Measurements from ENCODE around the gene AIFM3.
A peak's percentile ranks its signal among the peaks of the same experiment; 100 is the strongest.

Gene AIFM3

DNA sequence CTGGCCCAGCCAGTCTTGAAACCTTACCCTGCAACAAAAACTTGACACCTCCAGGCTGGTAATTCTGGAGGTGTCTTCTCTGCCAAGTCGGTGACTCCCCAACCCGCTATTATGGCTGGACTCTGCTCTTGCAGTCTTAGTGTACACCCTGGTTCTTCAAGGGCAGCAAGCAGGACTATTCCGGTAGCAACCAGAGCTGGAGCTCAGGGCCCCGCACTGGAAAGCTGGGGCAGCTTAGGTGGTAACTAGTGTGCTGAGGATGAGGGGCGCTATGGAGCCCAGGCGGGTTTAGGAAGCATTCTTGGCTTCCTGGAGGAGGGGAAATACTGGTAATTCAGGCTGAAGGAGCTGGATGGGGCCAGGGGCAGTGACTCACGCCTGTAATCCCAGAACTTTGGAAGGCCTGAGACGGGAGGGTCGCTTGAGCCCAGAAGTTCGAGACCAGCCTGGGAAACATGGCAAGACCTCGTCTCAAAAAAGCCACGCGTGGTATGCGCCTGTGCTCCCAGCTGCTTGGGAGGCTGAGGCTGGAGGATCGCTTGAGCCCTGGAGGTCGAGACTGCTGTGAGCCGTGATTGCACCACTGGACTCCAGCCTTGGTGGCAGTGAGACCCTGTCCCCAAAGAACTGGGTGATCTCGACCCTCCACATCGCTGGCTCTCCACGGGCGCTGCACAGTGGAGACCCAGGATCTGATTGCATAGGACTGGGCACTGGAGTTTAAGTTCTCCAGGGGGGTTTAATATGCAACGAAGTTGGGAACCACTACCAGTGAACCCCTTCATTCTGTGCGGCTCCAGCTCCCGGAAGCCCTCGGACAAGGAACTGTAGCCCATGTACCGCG lies 10.6 kb upstream of the AIFM3 start:
- H3K27me3 Mint-ChIP-seq, result peaks cover 31% of the 10 kb centered on the region
- no peak for DNase-seq (ENCODE audit: low spot score in 2 of 2)
- H3K4me3 Mint-ChIP-seq, result peak overlapping the region; percentile 56
- no peak overlapping the region for H3K27ac Mint-ChIP-seq (ENCODE audit: low read depth)
- H3K9me3 Mint-ChIP-seq, result no peaks in the 10 kb centered on the region
- no peak for ATAC-seq (replicated peaks; ENCODE audit: extremely low read depth, poor library complexity, severe bottlenecking)
- H3K36me3 Mint-ChIP-seq (ENCODE audit: insufficient read depth), result peaks cover 21% of the 10 kb centered on the region
- no peaks in the 10 kb centered on the region for H3K4me1 Mint-ChIP-seq

DNA sequence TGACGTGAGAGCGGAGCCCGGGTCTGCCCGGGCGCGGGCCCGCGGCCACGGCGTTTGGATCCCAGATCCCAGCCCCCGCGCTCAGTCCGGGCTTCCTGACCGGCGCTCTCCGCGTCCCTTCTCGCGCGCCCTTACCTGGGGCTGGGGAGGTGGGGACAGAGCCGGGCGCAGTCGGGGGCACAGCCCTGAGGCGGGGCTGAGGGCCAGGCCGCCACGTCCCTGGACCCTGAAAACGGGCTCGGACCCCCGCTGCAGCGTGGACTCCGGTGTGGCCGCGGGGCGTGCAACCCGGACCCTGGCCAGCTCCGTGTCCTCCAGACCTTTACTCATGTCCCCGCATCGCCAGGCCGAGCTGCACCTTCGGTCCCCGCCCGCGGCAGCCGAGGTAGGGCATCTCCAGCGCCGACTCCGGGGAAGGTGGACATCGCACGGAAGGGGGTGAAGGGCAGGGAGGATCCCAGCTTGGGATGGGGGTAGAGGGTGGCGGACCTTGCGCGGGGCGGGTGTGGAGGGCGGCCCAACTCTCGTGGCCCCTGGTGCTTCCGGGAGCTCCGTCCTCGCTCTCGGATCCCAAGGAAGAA lies 9.9 kb upstream of the AIFM3 start:
- peaks cover 16% of the 10 kb centered on the region for H3K36me3 Mint-ChIP-seq (ENCODE audit: insufficient read depth)
- no peak for DNase-seq (ENCODE audit: low spot score in 2 of 2)
- no peaks in the 10 kb centered on the region for H3K9me3 Mint-ChIP-seq
- H3K27ac Mint-ChIP-seq (ENCODE audit: low read depth), result no peak overlapping the region
- no peak for ATAC-seq (replicated peaks; ENCODE audit: extremely low read depth, poor library complexity, severe bottlenecking)
- no peaks in the 10 kb centered on the region for H3K4me1 Mint-ChIP-seq
- peaks cover 31% of the 10 kb centered on the region for H3K27me3 Mint-ChIP-seq
- H3K4me3 Mint-ChIP-seq, result peak overlapping the region; percentile 56

DNA sequence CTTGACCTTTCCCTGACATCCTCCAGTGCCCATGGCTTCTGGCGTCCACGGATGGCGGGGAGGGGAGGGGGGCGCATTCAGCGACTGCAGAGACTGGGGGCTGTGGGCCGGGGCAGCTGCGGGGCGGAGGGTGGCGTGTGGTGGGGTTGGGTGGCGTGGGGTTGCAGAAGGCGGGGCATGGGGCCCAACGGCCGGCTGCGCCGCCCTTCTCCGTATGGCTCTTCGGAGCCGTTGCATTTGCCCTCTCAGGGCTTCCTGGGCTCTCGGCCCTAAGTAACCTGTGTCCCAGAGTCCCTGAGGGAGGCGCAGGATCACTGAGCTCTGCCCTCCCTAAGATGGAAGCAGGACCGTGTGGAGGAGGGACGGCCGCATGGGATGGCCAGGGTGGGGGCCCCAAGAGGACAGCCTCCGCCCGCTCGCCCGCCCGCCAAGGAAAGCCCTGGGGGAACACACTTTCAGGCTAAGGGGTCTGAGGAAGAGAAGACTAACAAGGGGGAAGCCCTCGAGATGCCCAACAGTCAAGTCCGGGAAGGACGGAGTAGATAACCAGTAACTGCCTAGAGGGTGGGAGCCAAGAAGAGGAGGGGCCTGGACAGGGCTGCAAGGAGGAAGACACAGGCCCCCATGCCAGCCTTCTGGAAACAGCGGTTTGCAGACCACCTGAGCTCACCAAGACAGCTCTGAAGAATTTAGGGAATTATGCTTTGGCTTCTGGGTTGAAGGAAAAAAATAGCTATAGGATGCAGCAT lies 9.2 kb upstream of the AIFM3 start:
- H3K9me3 Mint-ChIP-seq, result no peaks in the 10 kb centered on the region
- ATAC-seq (replicated peaks; ENCODE audit: extremely low read depth, poor library complexity, severe bottlenecking) (peak; percentile 40), DNase-seq (ENCODE audit: low spot score in 2 of 2) (no peak)
- H3K4me1 Mint-ChIP-seq, result no peaks in the 10 kb centered on the region
- peaks cover 31% of the 10 kb centered on the region for H3K27me3 Mint-ChIP-seq
- H3K4me3 Mint-ChIP-seq, result peak overlapping the region; percentile 56
- H3K36me3 Mint-ChIP-seq (ENCODE audit: insufficient read depth), result peaks cover 10% of the 10 kb centered on the region
- no peak overlapping the region for H3K27ac Mint-ChIP-seq (ENCODE audit: low read depth)

DNA sequence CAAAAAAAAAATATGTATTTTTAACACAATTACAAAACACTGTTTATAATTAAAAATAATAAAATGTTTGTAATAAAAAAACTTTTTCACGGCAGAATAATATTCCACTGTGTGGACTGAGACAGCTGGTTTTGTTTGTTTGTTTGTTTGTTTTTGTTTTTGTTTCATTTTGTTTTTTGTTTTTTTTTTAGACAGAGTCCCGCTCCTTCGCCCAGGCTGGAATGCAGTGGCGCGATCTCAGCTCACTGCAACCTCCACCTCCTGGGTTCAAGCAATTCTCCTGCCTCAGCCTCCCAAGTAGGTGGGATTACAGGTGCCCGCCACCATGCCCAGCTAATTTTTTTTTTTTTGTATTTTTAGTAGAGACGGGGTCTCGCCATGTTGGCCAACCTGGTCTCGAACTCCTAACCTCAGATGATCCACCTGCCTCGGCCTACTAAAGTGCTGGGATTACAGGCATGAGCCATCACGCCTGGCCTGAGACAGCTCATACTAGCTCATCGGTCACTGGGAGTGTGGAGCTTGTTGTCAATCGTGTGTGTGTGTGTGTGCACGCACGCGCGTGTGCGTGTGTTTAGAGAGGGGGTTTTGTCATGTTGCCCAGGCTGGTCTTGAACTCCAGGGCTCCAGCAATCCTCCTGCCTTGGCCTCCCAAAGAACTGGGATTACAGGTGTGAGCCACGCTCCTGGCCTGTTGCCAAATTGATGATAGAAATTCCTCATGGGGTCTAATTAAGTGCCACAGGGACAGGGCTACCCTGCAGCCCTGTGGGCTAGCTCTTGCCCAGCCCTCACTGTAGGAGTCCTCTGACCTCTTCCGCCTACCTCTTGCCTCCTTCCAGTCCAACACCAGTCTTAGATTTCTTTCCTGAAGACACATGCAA lies 7.2 kb upstream of the AIFM3 start:
- ATAC-seq (replicated peaks; ENCODE audit: extremely low read depth, poor library complexity, severe bottlenecking), result no peak
- no peak for DNase-seq (ENCODE audit: low spot score in 2 of 2)
- Mint-ChIP-seq H3K4me3 (no peak overlapping the region), H3K4me1 (peaks cover 6% of the 10 kb centered on the region), H3K36me3 (ENCODE audit: insufficient read depth) (peaks cover 3% of the 10 kb centered on the region), H3K27me3 (peaks cover 51% of the 10 kb centered on the region), H3K9me3 (no peaks in the 10 kb centered on the region), H3K27ac (ENCODE audit: low read depth) (no peak overlapping the region)

DNA sequence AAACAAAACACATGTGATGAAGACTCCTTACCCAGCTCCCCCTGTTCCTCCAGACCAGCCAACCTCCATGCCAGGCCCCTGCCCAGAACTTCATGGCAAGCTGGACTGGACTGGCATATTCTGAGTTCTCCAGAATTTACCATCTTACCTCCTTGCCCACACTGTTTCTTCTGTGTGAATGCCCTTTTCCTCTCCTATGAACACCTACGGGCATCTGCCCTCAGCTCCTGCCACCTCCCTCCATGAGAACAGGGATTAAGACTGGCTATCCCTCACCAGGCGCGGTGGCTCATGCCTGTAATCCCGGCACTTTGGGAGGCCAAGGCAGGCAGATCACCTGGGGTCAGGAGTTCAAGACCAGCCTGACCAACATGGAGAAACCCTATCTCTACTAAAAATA lies 6.4 kb upstream of the AIFM3 start:
- ATAC-seq (replicated peaks; ENCODE audit: extremely low read depth, poor library complexity, severe bottlenecking) (no peak), DNase-seq (ENCODE audit: low spot score in 2 of 2) (no peak)
- peaks cover 52% of the 10 kb centered on the region for H3K27me3 Mint-ChIP-seq
- no peak overlapping the region for H3K27ac Mint-ChIP-seq (ENCODE audit: low read depth)
- H3K9me3 Mint-ChIP-seq, result no peaks in the 10 kb centered on the region
- peaks cover 3% of the 10 kb centered on the region for H3K36me3 Mint-ChIP-seq (ENCODE audit: insufficient read depth)
- peaks cover 6% of the 10 kb centered on the region for H3K4me1 Mint-ChIP-seq
- no peak overlapping the region for H3K4me3 Mint-ChIP-seq

DNA sequence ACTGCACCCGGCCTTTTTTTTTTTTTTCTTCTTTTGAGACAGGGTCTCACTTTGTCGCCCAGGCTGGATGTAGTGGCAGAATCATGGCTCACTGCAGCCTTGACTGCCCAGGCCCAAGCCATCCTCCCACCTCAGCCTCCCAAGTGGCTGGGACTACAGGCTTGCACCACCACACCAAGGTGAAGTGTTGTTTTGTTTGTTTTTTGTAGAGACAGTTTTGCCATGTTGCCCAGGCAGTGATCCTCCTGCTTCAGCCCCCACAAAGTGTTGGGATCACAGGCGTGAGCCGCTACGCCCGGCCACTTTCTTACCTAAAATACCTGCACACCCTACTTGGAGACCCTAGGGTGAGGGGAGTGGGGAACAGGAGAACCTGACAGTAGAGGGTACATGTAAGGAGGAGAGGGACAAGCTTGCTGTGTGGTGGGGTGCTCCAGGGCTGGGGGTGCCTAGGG lies 4.5 kb upstream of the AIFM3 start:
- DNase-seq (ENCODE audit: low spot score in 2 of 2) (no peak), ATAC-seq (replicated peaks; ENCODE audit: extremely low read depth, poor library complexity, severe bottlenecking) (no peak)
- no peak overlapping the region for H3K27ac Mint-ChIP-seq (ENCODE audit: low read depth)
- no peak overlapping the region for H3K4me3 Mint-ChIP-seq
- no peaks in the 10 kb centered on the region for H3K9me3 Mint-ChIP-seq
- H3K4me1 Mint-ChIP-seq, result peaks cover 6% of the 10 kb centered on the region
- peaks cover 2% of the 10 kb centered on the region for H3K36me3 Mint-ChIP-seq (ENCODE audit: insufficient read depth)
- H3K27me3 Mint-ChIP-seq, result peaks cover 43% of the 10 kb centered on the region

DNA sequence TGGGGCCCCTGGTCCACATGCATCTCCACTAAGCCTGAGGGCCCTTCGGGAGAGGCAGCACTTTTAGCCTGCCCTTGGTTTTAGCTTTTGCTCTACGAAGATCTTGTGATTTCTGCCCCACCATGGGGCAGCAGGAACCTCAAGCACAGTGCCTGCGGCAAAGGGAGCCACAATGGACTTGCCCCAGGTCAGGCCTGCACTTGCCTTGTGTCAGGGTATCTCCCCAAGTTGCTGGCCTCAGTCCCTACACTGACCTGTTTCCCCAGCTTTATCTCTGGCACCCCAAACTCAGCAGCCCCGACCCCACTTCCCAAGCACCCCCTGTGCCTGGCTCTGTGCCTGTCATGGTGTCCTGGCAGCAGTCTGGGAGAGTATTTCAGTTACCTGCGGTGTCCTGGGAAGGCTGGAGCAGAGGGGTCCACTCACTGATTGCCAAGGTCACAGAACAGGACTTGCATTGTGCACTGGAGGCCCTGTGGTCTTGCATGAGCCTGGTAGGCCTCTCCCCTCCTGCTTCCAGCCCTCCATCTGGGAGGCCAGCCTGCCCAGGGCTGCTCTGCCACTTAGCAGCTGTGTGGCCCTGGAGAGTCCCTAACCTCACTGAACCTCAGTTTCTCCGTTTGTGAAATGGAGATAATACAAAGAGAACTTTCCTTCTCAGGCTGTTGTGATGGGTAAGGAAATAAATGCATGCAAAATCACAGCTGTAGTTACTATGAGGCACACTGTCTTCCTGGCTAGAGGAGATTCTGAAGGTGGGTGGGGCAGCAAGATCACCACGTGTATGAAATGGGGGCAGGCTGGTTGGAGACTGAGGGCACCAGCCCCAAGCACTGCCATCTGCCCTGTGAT lies 3.6 kb upstream of the AIFM3 start:
- Mint-ChIP-seq H3K4me1 (peaks cover 6% of the 10 kb centered on the region), H3K9me3 (no peaks in the 10 kb centered on the region), H3K27me3 (peaks cover 34% of the 10 kb centered on the region), H3K36me3 (ENCODE audit: insufficient read depth) (peaks cover 1% of the 10 kb centered on the region), H3K27ac (ENCODE audit: low read depth) (no peak overlapping the region), H3K4me3 (peak overlapping the region; percentile 66)
- DNase-seq (ENCODE audit: low spot score in 2 of 2) (no peak), ATAC-seq (replicated peaks; ENCODE audit: extremely low read depth, poor library complexity, severe bottlenecking) (no peak)

DNA sequence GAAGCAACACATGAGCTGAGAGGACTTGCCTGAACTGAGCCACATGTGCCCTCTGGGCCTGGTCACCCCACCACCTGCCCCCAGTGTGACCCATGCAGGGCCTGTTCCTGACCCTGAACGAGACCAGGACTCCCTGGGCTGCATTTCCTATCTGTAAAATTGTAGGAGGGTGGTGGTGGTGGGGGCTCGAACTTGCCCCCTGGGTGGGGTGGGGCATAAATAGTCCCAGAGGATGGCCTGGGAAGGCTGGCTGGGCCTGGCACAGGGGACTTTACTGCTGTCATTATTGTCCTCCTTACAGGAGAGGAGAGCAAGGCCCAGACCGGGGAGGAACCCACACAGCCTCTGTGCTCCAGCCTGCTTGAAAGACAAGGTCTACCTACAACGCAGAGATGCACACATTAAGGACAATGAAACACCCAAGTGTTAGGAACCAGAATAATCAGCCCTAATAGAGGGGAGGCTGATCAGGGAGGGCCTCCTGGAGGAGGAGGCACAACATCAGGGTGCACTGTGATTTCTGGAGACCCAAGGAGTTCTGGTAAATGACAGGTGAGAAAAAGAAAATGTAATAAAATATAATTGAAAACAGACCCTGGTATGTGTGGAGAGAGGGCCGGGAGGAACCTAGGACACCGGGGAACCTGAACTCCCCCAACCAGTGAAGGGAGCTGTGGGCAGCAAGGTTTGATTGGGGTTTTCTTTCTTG lies 2.8 kb upstream of the AIFM3 start:
- ATAC-seq (replicated peaks; ENCODE audit: extremely low read depth, poor library complexity, severe bottlenecking) (no peak), DNase-seq (ENCODE audit: low spot score in 2 of 2) (no peak)
- peaks cover 32% of the 10 kb centered on the region for H3K27me3 Mint-ChIP-seq
- no peak overlapping the region for H3K27ac Mint-ChIP-seq (ENCODE audit: low read depth)
- H3K36me3 Mint-ChIP-seq (ENCODE audit: insufficient read depth), result peaks cover 1% of the 10 kb centered on the region
- peaks cover 6% of the 10 kb centered on the region for H3K4me1 Mint-ChIP-seq
- H3K4me3 Mint-ChIP-seq, result peak overlapping the region; percentile 66
- H3K9me3 Mint-ChIP-seq, result no peaks in the 10 kb centered on the region

DNA sequence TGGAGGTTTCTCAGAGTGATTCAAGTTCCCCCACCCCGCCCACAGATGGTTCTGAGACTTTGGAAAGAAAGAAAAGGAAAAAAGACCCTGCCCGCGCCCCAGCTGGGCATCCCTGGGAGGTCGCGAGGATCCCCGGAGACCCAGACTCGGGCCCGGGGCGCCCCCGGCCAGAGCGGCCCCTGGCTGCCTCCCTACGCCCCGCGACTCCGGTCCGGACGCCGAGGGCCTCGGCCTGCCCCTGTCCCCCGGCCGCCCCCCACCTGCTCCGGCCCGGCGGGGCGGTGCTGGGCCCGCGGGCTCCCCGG lies 2.3 kb upstream of the AIFM3 start:
- H3K27ac Mint-ChIP-seq (ENCODE audit: low read depth), result no peak overlapping the region
- peaks cover 6% of the 10 kb centered on the region for H3K4me1 Mint-ChIP-seq
- peaks cover 1% of the 10 kb centered on the region for H3K36me3 Mint-ChIP-seq (ENCODE audit: insufficient read depth)
- peaks cover 32% of the 10 kb centered on the region for H3K27me3 Mint-ChIP-seq
- DNase-seq (ENCODE audit: low spot score in 2 of 2) (no peak), ATAC-seq (replicated peaks; ENCODE audit: extremely low read depth, poor library complexity, severe bottlenecking) (no peak)
- no peaks in the 10 kb centered on the region for H3K9me3 Mint-ChIP-seq
- peak overlapping the region; percentile 66 for H3K4me3 Mint-ChIP-seq

DNA sequence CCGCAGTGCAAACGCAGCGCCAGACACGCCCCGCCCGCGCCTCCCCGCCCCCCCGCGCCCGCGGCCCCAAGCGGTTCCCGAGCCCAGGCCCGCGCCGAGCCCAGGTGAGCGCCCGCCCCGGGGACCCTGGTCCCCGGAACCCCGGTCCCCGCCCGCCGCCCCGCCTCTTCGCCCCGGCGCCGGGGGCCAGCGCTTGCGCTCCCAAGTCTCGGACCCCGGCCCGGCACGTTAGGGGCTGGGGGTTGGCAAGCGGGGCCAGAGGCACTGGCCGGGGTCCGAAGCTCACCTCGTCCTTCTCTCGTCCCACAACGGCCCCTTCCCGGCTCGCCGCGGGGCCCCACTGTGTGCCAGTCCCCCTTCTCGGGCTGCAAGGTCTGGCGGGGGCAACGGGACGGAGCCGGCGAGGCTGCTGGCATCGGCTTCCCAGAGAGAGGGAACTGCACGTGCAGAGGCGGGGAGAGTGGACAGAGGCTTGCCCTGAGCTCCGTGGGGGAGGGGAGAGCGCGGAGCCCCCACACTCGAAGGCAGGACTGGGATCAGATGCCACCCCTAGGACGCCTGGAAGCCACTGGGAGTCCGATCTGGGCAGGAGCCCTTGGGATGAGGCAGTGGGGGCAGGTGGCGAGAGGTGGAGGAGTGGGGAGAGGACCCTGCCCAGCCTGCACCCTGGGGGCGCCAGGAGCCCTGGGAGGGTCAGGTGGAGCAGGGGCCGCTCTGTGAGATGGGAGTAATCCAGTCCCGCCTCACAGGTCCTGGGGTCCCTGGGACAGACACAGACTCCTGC lies 1.8 kb upstream of the AIFM3 start:
- ATAC-seq (replicated peaks; ENCODE audit: extremely low read depth, poor library complexity, severe bottlenecking), result no peak
- no peak overlapping the region for H3K27ac Mint-ChIP-seq (ENCODE audit: low read depth)
- no peak for DNase-seq (ENCODE audit: low spot score in 2 of 2)
- H3K9me3 Mint-ChIP-seq, result no peaks in the 10 kb centered on the region
- peaks cover 27% of the 10 kb centered on the region for H3K27me3 Mint-ChIP-seq
- H3K4me1 Mint-ChIP-seq, result peaks cover 6% of the 10 kb centered on the region
- H3K4me3 Mint-ChIP-seq, result peak overlapping the region; percentile 34
- H3K36me3 Mint-ChIP-seq (ENCODE audit: insufficient read depth), result peaks cover 1% of the 10 kb centered on the region
